ENCODE results near the gene BNIP3. TPM values are rescaled to one million over a fixed set of nuclear protein-coding genes. Genes with fewer than 3 reads are reported as not detected.

Gene BNIP3
- total RNA-seq, 6 donors from 2014 or later = 34.6 to 114 (median 51.9) TPM

GRCh38 chr10:131968949-131969348, 12.8 kb downstream of the BNIP3 start:
- 93% methylated on average over 13 of the region's 13 CpGs for WGBS, 2 donors
- Histone ChIP-seq H3K27me3 (no peaks in the 10 kb centered on the region), H3K4me3 (no peak overlapping the region), H3K36me3 (peaks cover 11 to 69% (median 33%) of the 10 kb centered on the region in 4 donors), H3K4me1 (peaks cover 11 to 15% (median 13%) of the 10 kb centered on the region in 4 donors), H3K9me3 (no peaks in the 10 kb centered on the region), H3K27ac (no peak overlapping the region)
- DNase-seq (no peak), ATAC-seq (ENCODE audit: low FRiP score in 2 of 2) (no peak)
- TF ChIP-seq EP300 (IDR thresholded peaks at IDR 0.05) = no peak
- no peak for TF ChIP-seq CTCF (IDR thresholded peaks at IDR 0.05)
- no peak for TF ChIP-seq POLR2A (IDR thresholded peaks at IDR 0.05)
- TF ChIP-seq POLR2AphosphoS5 (IDR thresholded peaks at IDR 0.05) = no peak

GRCh38 chr10:131964298-131964697, 17.4 kb downstream of the BNIP3 start:
- ATAC-seq (ENCODE audit: low FRiP score in 2 of 2) = no peak
- H3K36me3 ChIP-seq = peaks cover 2 to 50% (median 19%) of the 10 kb centered on the region in 4 donors

GRCh38 chr10:131963811-131964210, 17.9 kb downstream of the BNIP3 start:
- no peak for ATAC-seq (ENCODE audit: low FRiP score in 2 of 2)
- no peak for TF ChIP-seq CTCF (IDR thresholded peaks at IDR 0.05)
- no peak for TF ChIP-seq EP300 (IDR thresholded peaks at IDR 0.05)
- TF ChIP-seq POLR2AphosphoS5 (IDR thresholded peaks at IDR 0.05) = no peak
- TF ChIP-seq POLR2A (IDR thresholded peaks at IDR 0.05) = no peak
- Histone ChIP-seq H3K4me1 (no peaks in the 10 kb centered on the region), H3K4me3 (no peak overlapping the region), H3K27ac (no peak overlapping the region), H3K36me3 (peaks cover 0 to 45% (median 14%) of the 10 kb centered on the region in 4 donors), H3K9me3 (no peaks in the 10 kb centered on the region), H3K27me3 (no peaks in the 10 kb centered on the region)
- no peak for DNase-seq
- 86 to 91% methylated on average over 9 of the region's 9 CpGs for WGBS, 2 donors

More at GRCh38 chr10:131964298-131964697, 17.4 kb downstream of the BNIP3 start:
- Histone ChIP-seq H3K4me1 (no peaks in the 10 kb centered on the region), H3K27me3 (no peaks in the 10 kb centered on the region), H3K9me3 (no peaks in the 10 kb centered on the region), H3K27ac (no peak overlapping the region), H3K4me3 (no peak overlapping the region)
- no peak for TF ChIP-seq POLR2AphosphoS5 (IDR thresholded peaks at IDR 0.05)
- TF ChIP-seq EP300 (IDR thresholded peaks at IDR 0.05) = no peak
- TF ChIP-seq CTCF (IDR thresholded peaks at IDR 0.05) = no peak
- no peak for TF ChIP-seq POLR2A (IDR thresholded peaks at IDR 0.05)
- WGBS, 2 donors = 93 to 95% methylated on average over 9 of the region's 9 CpGs
- DNase-seq = no peak

- 95% methylated on average over 20 of the region's 20 CpGs for WGBS, 2 donors
- TF ChIP-seq EP300 (IDR thresholded peaks at IDR 0.05) (no peak), POLR2A (IDR thresholded peaks at IDR 0.05) (no peak), POLR2AphosphoS5 (IDR thresholded peaks at IDR 0.05) (no peak), CTCF (IDR thresholded peaks at IDR 0.05) (no peak)
- Histone ChIP-seq H3K27ac (no peak overlapping the region), H3K9me3 (no peaks in the 10 kb centered on the region), H3K4me3 (no peak overlapping the region), H3K27me3 (no peaks in the 10 kb centered on the region), H3K36me3 (peaks cover 0 to 42% (median 14%) of the 10 kb centered on the region in 4 donors), H3K4me1 (no peaks in the 10 kb centered on the region)
- no peak for ATAC-seq (ENCODE audit: low FRiP score in 2 of 2)
- DNase-seq = peak in 1 of 2 donors; percentile 73
These were observed 18.4 kb downstream of the BNIP3 start for GRCh38 chr10:131963350-131963749.

All from upper lobe of left lung (tissue), 6 donors.